K562 (cell line): Measurements from ENCODE around the gene AK5. TPM values are rescaled to one million over a fixed set of nuclear protein-coding genes. Genes with fewer than 3 reads are reported as not detected.

Experiments used
- ATAC-seq: fragments of 200-7000 bp; cut with Tn5 transposase; 3 replicates; pipeline ENCODE4 v1.9.1; 2020; ENCODE audit warnings: moderate library complexity
- BruUV-seq: library from RNA; stranded (reverse); fragments of 400-500 nt; replicated peaks from 2 replicates; lab custom pipeline; 2021; lab: Mats Ljungman, UMichigan
- CTCF ChIA-PET: fragments of 300-600 bp; formaldehyde crosslinking; extraction: SDS; loops from one replicate; lab custom pipeline; 2021; ENCODE audit warnings: low intra/inter-chr PET ratio; lab: Yijun Ruan, JAX
- POLR2A ChIA-PET: fragments of 300-600, 350-650 bp; sonication (Branson Sonifier 250); formaldehyde crosslinking; extraction: SDS; loops from one replicate; lab custom pipeline; 2021; ENCODE audit warnings: antibody characterized with exemption, inconsistent platforms; lab: Yijun Ruan, JAX
- DNase-seq, 4 experiments: peaks; one replicate each; pipeline versions ENCODE4 v3.0.0 to v3.0.0-alpha.2; 2011 to 2018; ENCODE audit warnings: low spot score in 3 of 4, mixed read lengths in 3 of 4; ENCODE audit errors: extremely low read depth in 1 of 4
- FAIRE-seq: peaks from 2 replicates; lab custom pipeline; 2011; peaks lifted over from hg19 to GRCh38; lab: Jason Lieb, UNC
- H2AFZ ChIP-seq: 2 replicates; pipeline ENCODE4 v1.6.0; 2011; ENCODE audit warnings: low read depth, low read length, control low read depth, inconsistent platforms
- H3K27ac ChIP-seq: fragments of 200-600 bp; 3 replicates; pipeline ENCODE4 v1.8.0; 2011; ENCODE audit warnings: low read depth, mild to moderate bottlenecking, control low read depth, inconsistent platforms, low read length, moderate library complexity, mixed read lengths; ENCODE audit errors: extremely low read depth
- H3K27me3 ChIP-seq, 2 experiments: fragments of 300-600 bp in 1 of 2; 2 replicates in 1 of 2; 3 replicates in 1 of 2; pipeline versions ENCODE4 v1.6.0 to v1.8.0; 2011; ENCODE audit warnings: inconsistent platforms in 2 of 2, low read length in 2 of 2, mild to moderate bottlenecking in 1 of 2, mixed read lengths in 1 of 2, moderate library complexity in 1 of 2; ENCODE audit not compliant: control insufficient read depth in 2 of 2, insufficient read depth in 2 of 2
- H3K36me3 ChIP-seq: fragments of 300-600 bp; 3 replicates; pipeline ENCODE4 v1.8.0; 2011; ENCODE audit warnings: mild to moderate bottlenecking, low read length, inconsistent platforms; ENCODE audit not compliant: control insufficient read depth, insufficient read depth
- H3K4me1 ChIP-seq, 2 experiments: fragments of 200-600 bp in 1 of 2; replicated peaks in 1 of 2; 2 replicates in 1 of 2; 3 replicates in 1 of 2; pipeline versions ENCODE4 v1.5.1 to v1.8.0; 2011; ENCODE audit warnings: inconsistent platforms in 2 of 2, low read length in 2 of 2, mild to moderate bottlenecking in 1 of 2, mixed read lengths in 1 of 2, moderate library complexity in 1 of 2; ENCODE audit not compliant: control insufficient read depth in 2 of 2, insufficient read depth in 2 of 2
- H3K4me2 ChIP-seq: 2 replicates; pipeline ENCODE4 v1.6.1; 2011; ENCODE audit warnings: low read length, control low read depth, inconsistent platforms, mixed read lengths; ENCODE audit not compliant: insufficient read depth
- H3K4me3 ChIP-seq: fragments of 200-600 bp; sonication (generic), shearing (Covaris generic); 2 replicates; pipeline ENCODE4 v1.5.1; 2016; ENCODE audit warnings: control low read depth, inconsistent platforms
- H3K79me2 ChIP-seq: fragments of 200-600 bp; 3 replicates; pipeline ENCODE4 v1.8.0; 2011; ENCODE audit warnings: low read length, inconsistent platforms; ENCODE audit not compliant: control insufficient read depth, insufficient read depth
- H3K9ac ChIP-seq, 2 experiments: 2 replicates each; pipeline versions ENCODE4 v1.6.0 to v1.6.1; 2011; ENCODE audit warnings: low read depth in 2 of 2, low read length in 2 of 2, control low read depth in 1 of 2, inconsistent platforms in 1 of 2, mild to moderate bottlenecking in 1 of 2, mixed read lengths in 1 of 2; ENCODE audit not compliant: insufficient read depth in 1 of 2
- H3K9me1 ChIP-seq: one replicate; pipeline ENCODE4 v1.6.0; 2011; ENCODE audit warnings: inconsistent platforms, mild to moderate bottlenecking, low read length, moderate library complexity; ENCODE audit not compliant: control insufficient read depth, insufficient read depth
- H3K9me3 ChIP-seq: replicated peaks from 2 replicates; pipeline ENCODE4 v1.5.1; 2011; ENCODE audit warnings: low read depth, low read length, inconsistent platforms; ENCODE audit not compliant: control insufficient read depth, insufficient read depth
- H4K20me1 ChIP-seq: replicated peaks from 2 replicates; pipeline ENCODE4 v1.6.1; 2011; ENCODE audit warnings: low read length, inconsistent platforms, mixed read lengths; ENCODE audit not compliant: control insufficient read depth, insufficient read depth
- ATF1 ChIP-seq, 2 experiments: fragments of 450-650 bp in 1 of 2; IDR thresholded peaks; 2 replicates each; pipeline ENCODE4 v1.6.1; 2016; ENCODE audit warnings: missing compliant biosample characterization in 1 of 2, missing genetic modification characterization in 1 of 2
- BRD4 ChIP-seq: fragments of 200-600 bp; sonication (generic); IDR thresholded peaks from 2 replicates; pipeline ENCODE4 v1.6.1; 2017; ENCODE audit warnings: inconsistent platforms
- CTCF ChIP-seq, 3 experiments: IDR thresholded peaks in 2 of 3; conservative IDR thresholded peaks in 1 of 3; 2 replicates each; pipeline ENCODE4 v1.5.1; 2011 to 2012; ENCODE audit warnings: low read length in 3 of 3, mild to moderate bottlenecking in 3 of 3, control low read depth in 2 of 3, improper control_type of control experiment in 1 of 3, inconsistent platforms in 1 of 3, low read depth in 1 of 3, mixed read lengths in 1 of 3, moderate library complexity in 1 of 3; ENCODE audit not compliant: insufficient read depth in 2 of 3
- RBM25 ChIP-seq: fragments of 200-400 bp; formaldehyde crosslinking; IDR thresholded peaks from 2 replicates; pipeline ENCODE4 v1.6.1; 2018; ENCODE audit warnings: low read length, low read depth, moderate library complexity; ENCODE audit not compliant: severe bottlenecking
- STAT6 ChIP-seq: sonication (generic); formaldehyde crosslinking; IDR thresholded peaks from 2 replicates; pipeline ENCODE4 v1.8.1; 2023; ENCODE audit warnings: mild to moderate bottlenecking, missing genetic modification reagents
- TCF7 ChIP-seq: sonication (generic); IDR thresholded peaks from 2 replicates; pipeline ENCODE4 v1.6.1; 2016; ENCODE audit warnings: antibody characterized with exemption, borderline replicate concordance
- TSC22D4 ChIP-seq: fragments of 450-650 bp; IDR thresholded peaks from 2 replicates; pipeline ENCODE4 v1.6.1; 2016; ENCODE audit warnings: missing genetic modification characterization, missing biosample characterization, control low read depth
- TSHZ1 ChIP-seq: fragments of 250-450 bp; sonication (Bioruptor Pico); IDR thresholded peaks from 2 replicates; pipeline ENCODE4 v1.4.0; 2020; ENCODE audit warnings: mild to moderate bottlenecking, moderate library complexity
- ZBTB7A ChIP-seq: IDR thresholded peaks from 2 replicates; pipeline ENCODE4 v1.6.1; 2011; ENCODE audit warnings: low read depth, mild to moderate bottlenecking, low read length, moderate library complexity, borderline replicate concordance; ENCODE audit not compliant: control insufficient read depth
- ZEB2 ChIP-seq: fragments of 450-650 bp; IDR thresholded peaks from 2 replicates; pipeline ENCODE4 v1.6.1; 2016
- ZNF124 ChIP-seq: sonication (generic); formaldehyde crosslinking; IDR thresholded peaks from 2 replicates; pipeline ENCODE4 v1.8.1; 2022; ENCODE audit warnings: missing genetic modification reagents
- WGBS: fragments of 100-300 bp; shearing (Covaris generic); methylation state at CpG from one replicate; pipeline ENCODE4 v1.1.6; 2016; ENCODE audit warnings: low coverage, mixed read lengths; ENCODE audit not compliant: insufficient coverage; ENCODE audit errors: missing lambda C conversion rate; 5-methylcytosine and 5-hydroxymethylcytosine counted together
- in situ Hi-C: fragments of 300-500 bp; cut with MboI; formaldehyde crosslinking; loops from 4 replicates; pipeline ENCODE4 v1.15.0; 2018; ENCODE audit warnings: inconsistent platforms, mixed read lengths
- intact Hi-C: fragments of 100-400 bp; cut with micrococcal nuclease; formaldehyde crosslinking; loops from 2 replicates; pipeline ENCODE4 v1.14.2; 2022
- polyA plus RNA-seq, 8 experiments: library from polyadenylated mRNA; depleted of rRNA in 4 of 8; stranded (reverse) in 5 of 8; unstranded in 3 of 8; fragments of >200 nt; fragmentation: Nextera tagmentation in 2 of 8; fragmentation: Illumina TruSeq in 1 of 8; extraction: Ambion mirVana in 2 of 8; extraction: Trizol in 1 of 8; gene quantifications; 2 replicates each; pipeline versions ENCODE4 v1.2.1 to v1.2.3, GENCODE V29; 2011 to 2014; ENCODE audit warnings: inconsistent platforms in 1 of 8, missing spikeins in 1 of 8
- total RNA-seq, 7 experiments: library from RNA; depleted of rRNA in 6 of 7; stranded (reverse); fragments of >200 nt in 6 of 7; fragmentation: Illumina TruSeq in 2 of 7; extraction: Trizol in 2 of 7; gene quantifications; 2 replicates each; pipeline versions ENCODE4 v1.2.1 to v1.2.3, GENCODE V29; 2011 to 2021; ENCODE audit warnings: low replicate concordance in 1 of 7

Gene AK5
- total and polyA plus RNA-seq, 9 of the 15 experiments (the other 6 are each of a cell fraction or from before 2014, with no cell fraction given): 0.06 TPM; not detected in 8

GRCh38 chr1:77589231-77589630 is 307.4 kb downstream of the AK5 start:
- DNase-seq (no peak), ATAC-seq (no peak), FAIRE-seq (no peak)
- H3K4me2 ChIP-seq: no peak overlapping the region
- H3K9me1 ChIP-seq: no peaks in the 10 kb centered on the region
- H3K4me1 ChIP-seq: no peaks in the 10 kb centered on the region
- ChIA-PET POLR2A (interaction anchor here (1.0 to 1.1 kb wide), 2 partner anchors 14 to 16 kb away, joined by 3 read pairs; no protein-coding TSS in a partner anchor), CTCF (no interaction called here)
- no TSS peak for BruUV-seq
- TF ChIP-seq ZBTB7A (no peak), TCF7 (no peak), CTCF (IDR thresholded peaks at IDR 0.05 in 2 of 3, conservative IDR thresholded peaks at IDR 0.05 in 1 of 3; ENCODE audit: insufficient read depth in 2 of 3, low read depth in 1 of 3, low read length in 3 of 3) (no peak), ZEB2 (no peak), TSC22D4 (tag) (no peak), BRD4 (no peak), STAT6 (CRISPR knock-in tag) (no peak), ZNF124 (CRISPR knock-in tag) (no peak), TSHZ1 (no peak), RBM25 (no peak), ATF1 (CRISPR knock-in tag; IDR thresholded peaks at IDR 0.05) (no peak), ATF1 (tag; IDR thresholded peaks at IDR 0.05) (no peak)
- peaks cover 8% of the 10 kb centered on the region; the same call in 2 of the 3 replicates for H3K36me3 ChIP-seq
- no peak overlapping the region for H2AFZ ChIP-seq
- no peak overlapping the region for H3K9ac ChIP-seq
- no peak overlapping the region for H3K27ac ChIP-seq
- no peaks in the 10 kb centered on the region; the same call in none of the 3 replicates for H3K79me2 ChIP-seq
- in situ Hi-C loops (no loop called here), intact Hi-C loops (no loop called here)
- H3K9me3 ChIP-seq: no peaks in the 10 kb centered on the region
- whole genome bisulfite sequencing: 91% methylated on average over 5 of the region's 5 CpGs
- H3K4me3 ChIP-seq: no peak overlapping the region
- no peaks in the 10 kb centered on the region for H4K20me1 ChIP-seq
- H3K27me3 ChIP-seq: no peaks in the 10 kb centered on the region
